ENCODE data around the gene NES. TPM values are rescaled to one million over a fixed set of nuclear protein-coding genes. Genes with fewer than 3 reads are reported as not detected.

NES gene
- total and polyA plus RNA-seq, 2 of the 8 experiments (the other 6 are each of a cell fraction or from before 2014, with no cell fraction given) = 13.3 to 135 TPM

GRCh38 chr1:156659661-156659987 lies 17.6 kb downstream of the NES start (continued):
- no peak for TF ChIP-seq CHD7 (IDR thresholded peaks at IDR 0.05; ENCODE audit: insufficient replicate concordance, low read length)
- TF ChIP-seq BACH1 (IDR thresholded peaks at IDR 0.05; ENCODE audit: low read length) = no peak
- no peak for TF ChIP-seq RXRA (IDR thresholded peaks at IDR 0.05; ENCODE audit: insufficient read depth, low read depth, low read length)
- TF ChIP-seq CBX8 (IDR thresholded peaks at IDR 0.05; ENCODE audit: borderline replicate concordance, low read depth, low read length) = no peak
- TF ChIP-seq KDM4A (IDR thresholded peaks at IDR 0.05; ENCODE audit: low read depth, low read length, severe bottlenecking) = no peak
- TF ChIP-seq ATF3 (IDR thresholded peaks at IDR 0.05; ENCODE audit: insufficient read depth, low read depth, low read length) = no peak
